K562 (cell line): ENCODE results near the gene LRRC8E. TPM values are rescaled to one million over a fixed set of nuclear protein-coding genes. Genes with fewer than 3 reads are reported as not detected.

Experiments used
- BRCA1 ChIP-seq, 2 experiments: fragments of 450-650 bp in 1 of 2; sonication (generic) in 1 of 2; formaldehyde crosslinking in 1 of 2; IDR thresholded peaks; 2 replicates each; pipeline versions ENCODE4 v1.5.0 to v1.6.1; 2017 to 2020; ENCODE audit warnings: mild to moderate bottlenecking in 1 of 2, missing genetic modification reagents in 1 of 2
- CSDE1 ChIP-seq, 2 experiments: fragments of 450-650 bp; IDR thresholded peaks; 2 replicates each; pipeline ENCODE4 v1.6.1; 2016; ENCODE audit warnings: mild to moderate bottlenecking in 1 of 2
- DNMT1 ChIP-seq: fragments of 450-650 bp; IDR thresholded peaks from 2 replicates; pipeline ENCODE4 v1.6.1; 2016; ENCODE audit warnings: antibody characterized with exemption, mild to moderate bottlenecking
- L3MBTL2 ChIP-seq: fragments of 450-650 bp; IDR thresholded peaks from 2 replicates; pipeline ENCODE4 v1.6.1; 2016; ENCODE audit warnings: mild to moderate bottlenecking, moderate library complexity
- PPARD ChIP-seq: fragments of 250-450 bp; sonication (Bioruptor Pico); IDR thresholded peaks from 2 replicates; pipeline ENCODE4 v1.8.0; 2022; ENCODE audit warnings: inconsistent platforms, mild to moderate bottlenecking, moderate library complexity
- SAFB2 ChIP-seq: fragments of 200-400 bp; formaldehyde crosslinking; IDR thresholded peaks from 2 replicates; pipeline ENCODE4 v1.6.1; 2018; ENCODE audit warnings: borderline replicate concordance, low read length, low read depth, moderate library complexity; ENCODE audit not compliant: severe bottlenecking
- SNIP1 ChIP-seq: fragments of 450-650 bp; IDR thresholded peaks from 2 replicates; pipeline ENCODE4 v1.7.1; 2017; ENCODE audit warnings: low read depth, mild to moderate bottlenecking
- SPI1 ChIP-seq: IDR thresholded peaks from 2 replicates; pipeline ENCODE4 v1.6.1; 2011; ENCODE audit warnings: low read depth, low read length, control low read depth, borderline replicate concordance
- STAT5A ChIP-seq: IDR thresholded peaks from 2 replicates; pipeline ENCODE4 v1.6.1; 2012; ENCODE audit warnings: low read length, inconsistent platforms, borderline replicate concordance
- ZNF121 ChIP-seq: sonication (generic); formaldehyde crosslinking; conservative IDR thresholded peaks from 2 replicates; pipeline ENCODE4 v1.8.0; 2022; ENCODE audit warnings: missing genetic modification reagents
- ZNF165 ChIP-seq: fragments of 250-450 bp; sonication (Bioruptor Pico); IDR thresholded peaks from 2 replicates; pipeline ENCODE4 v1.4.0; 2020; ENCODE audit warnings: borderline replicate concordance
- ZNF408 ChIP-seq: fragments of 250-450 bp; sonication (Bioruptor Pico); IDR thresholded peaks from 2 replicates; pipeline ENCODE4 v1.4.0; 2020; ENCODE audit warnings: low read depth, mild to moderate bottlenecking, moderate library complexity
- ZNF75A ChIP-seq: fragments of 450-650 bp; formaldehyde crosslinking; IDR thresholded peaks from 2 replicates; pipeline ENCODE4 v1.4.0; 2020; ENCODE audit warnings: mild to moderate bottlenecking
- polyA plus RNA-seq, 8 experiments: library from polyadenylated mRNA; depleted of rRNA in 4 of 8; stranded (reverse) in 5 of 8; unstranded in 3 of 8; fragments of >200 nt; fragmentation: Nextera tagmentation in 2 of 8; fragmentation: Illumina TruSeq in 1 of 8; extraction: Ambion mirVana in 2 of 8; extraction: Trizol in 1 of 8; gene quantifications; 2 replicates each; pipeline versions ENCODE4 v1.2.1 to v1.2.3, GENCODE V29; 2011 to 2014; ENCODE audit warnings: inconsistent platforms in 1 of 8, missing spikeins in 1 of 8
- total RNA-seq, 7 experiments: library from RNA; depleted of rRNA in 6 of 7; stranded (reverse); fragments of >200 nt in 6 of 7; fragmentation: Illumina TruSeq in 2 of 7; extraction: Trizol in 2 of 7; gene quantifications; 2 replicates each; pipeline versions ENCODE4 v1.2.1 to v1.2.3, GENCODE V29; 2011 to 2021; ENCODE audit warnings: low replicate concordance in 1 of 7
- TF ChIP-seq, protein P1 (sequence below): fragments of 450-650 bp; IDR thresholded peaks from 2 replicates; pipeline ENCODE4 v1.6.1; 2016; ENCODE audit warnings: low read depth, mild to moderate bottlenecking, moderate library complexity
- TF ChIP-seq, protein P2 (sequence below): sonication (generic); formaldehyde crosslinking; IDR thresholded peaks from 2 replicates; pipeline ENCODE4 v1.8.0; 2023; ENCODE audit warnings: mild to moderate bottlenecking, missing genetic modification reagents
- TF ChIP-seq, protein P3 (sequence below), 2 experiments: fragments of 450-650 bp in 1 of 2; sonication (generic) in 1 of 2; formaldehyde crosslinking in 1 of 2; IDR thresholded peaks; 2 replicates each; pipeline versions ENCODE4 v1.7.1 to v1.9.0; 2016 to 2022; ENCODE audit warnings: inconsistent platforms in 1 of 2, mild to moderate bottlenecking in 1 of 2, missing genetic modification reagents in 1 of 2

LRRC8E gene
- total and polyA plus RNA-seq, 9 of the 15 experiments (the other 6 are each of a cell fraction or from before 2014, with no cell fraction given) = 0.08 to 5.7 (median 3.5) TPM; not detected in 1

DNA sequence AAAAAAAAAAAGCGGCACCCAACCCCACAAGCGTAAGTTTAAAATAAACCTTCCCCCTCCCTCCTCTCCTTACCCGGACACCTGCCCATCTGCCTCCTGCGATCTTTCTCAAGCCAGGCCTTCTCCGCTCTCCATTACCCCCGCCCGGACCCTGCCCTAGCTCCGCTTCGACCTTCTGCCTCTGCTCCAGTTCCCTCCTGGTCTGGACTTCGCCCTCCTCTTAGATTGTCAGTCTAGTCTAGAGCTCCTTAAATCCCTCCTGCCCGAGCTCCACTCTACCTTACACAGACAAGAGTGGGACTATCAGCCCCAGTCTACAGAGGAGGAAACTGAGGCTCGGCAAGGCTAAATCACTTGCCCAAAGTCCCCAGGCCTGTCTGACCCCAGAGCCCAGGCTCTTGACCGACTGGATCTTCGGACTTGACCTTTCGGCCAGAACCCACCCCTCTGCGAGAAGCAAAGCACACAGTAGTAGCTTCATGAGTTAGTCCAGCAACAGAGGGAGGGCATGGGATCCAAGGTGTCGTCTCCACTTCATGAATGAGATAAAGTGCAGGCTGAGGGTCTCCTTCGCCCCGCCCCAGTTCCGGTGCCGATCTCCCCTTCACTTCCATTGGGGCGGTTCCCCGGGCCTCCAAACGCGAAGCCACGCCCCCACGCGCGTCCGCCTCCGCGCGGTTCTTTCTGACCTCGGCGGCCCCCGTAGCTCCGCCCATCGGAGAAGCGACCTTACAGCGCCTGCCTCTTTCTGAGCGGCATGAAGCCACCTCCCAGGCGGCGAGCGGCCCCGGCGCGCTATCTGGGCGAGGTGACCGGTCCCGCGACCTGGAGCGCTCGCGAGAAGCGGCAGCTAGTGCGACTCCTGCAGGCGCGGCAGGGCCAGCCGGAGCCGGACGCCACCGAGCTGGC, 31.6 kb downstream of the LRRC8E start, which contains the start of gene SNAPC2 (continued):
- no peak for TF ChIP-seq SAFB2
- no peak for TF ChIP-seq ZNF75A
- TF ChIP-seq ZNF121 = no peak
- no peak for TF ChIP-seq DNMT1
- no peak for TF ChIP-seq CSDE1 (IDR thresholded peaks at IDR 0.05)
- TF ChIP-seq L3MBTL2 = peak; percentile 64
- TF ChIP-seq PPARD (CRISPR knock-in tag) = no peak
- TF ChIP-seq, protein P1, sequence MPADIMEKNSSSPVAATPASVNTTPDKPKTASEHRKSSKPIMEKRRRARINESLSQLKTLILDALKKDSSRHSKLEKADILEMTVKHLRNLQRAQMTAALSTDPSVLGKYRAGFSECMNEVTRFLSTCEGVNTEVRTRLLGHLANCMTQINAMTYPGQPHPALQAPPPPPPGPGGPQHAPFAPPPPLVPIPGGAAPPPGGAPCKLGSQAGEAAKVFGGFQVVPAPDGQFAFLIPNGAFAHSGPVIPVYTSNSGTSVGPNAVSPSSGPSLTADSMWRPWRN = no peak
- no peak for TF ChIP-seq ZNF165 (CRISPR knock-in tag)
- no peak for TF ChIP-seq BRCA1 (IDR thresholded peaks at IDR 0.05)
- no peak for TF ChIP-seq BRCA1 (CRISPR knock-in tag; IDR thresholded peaks at IDR 0.05)
- no peak for TF ChIP-seq STAT5A
- TF ChIP-seq ZNF408 (CRISPR knock-in tag) = no peak
- 0 out of 2 replicates have a peak, but pooled peaks have one; percentile 13 for TF ChIP-seq SPI1
- TF ChIP-seq, protein P2, sequence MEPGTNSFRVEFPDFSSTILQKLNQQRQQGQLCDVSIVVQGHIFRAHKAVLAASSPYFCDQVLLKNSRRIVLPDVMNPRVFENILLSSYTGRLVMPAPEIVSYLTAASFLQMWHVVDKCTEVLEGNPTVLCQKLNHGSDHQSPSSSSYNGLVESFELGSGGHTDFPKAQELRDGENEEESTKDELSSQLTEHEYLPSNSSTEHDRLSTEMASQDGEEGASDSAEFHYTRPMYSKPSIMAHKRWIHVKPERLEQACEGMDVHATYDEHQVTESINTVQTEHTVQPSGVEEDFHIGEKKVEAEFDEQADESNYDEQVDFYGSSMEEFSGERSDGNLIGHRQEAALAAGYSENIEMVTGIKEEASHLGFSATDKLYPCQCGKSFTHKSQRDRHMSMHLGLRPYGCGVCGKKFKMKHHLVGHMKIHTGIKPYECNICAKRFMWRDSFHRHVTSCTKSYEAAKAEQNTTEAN = no peak
- TF ChIP-seq SNIP1 = no peak
- TF ChIP-seq, protein P3, sequence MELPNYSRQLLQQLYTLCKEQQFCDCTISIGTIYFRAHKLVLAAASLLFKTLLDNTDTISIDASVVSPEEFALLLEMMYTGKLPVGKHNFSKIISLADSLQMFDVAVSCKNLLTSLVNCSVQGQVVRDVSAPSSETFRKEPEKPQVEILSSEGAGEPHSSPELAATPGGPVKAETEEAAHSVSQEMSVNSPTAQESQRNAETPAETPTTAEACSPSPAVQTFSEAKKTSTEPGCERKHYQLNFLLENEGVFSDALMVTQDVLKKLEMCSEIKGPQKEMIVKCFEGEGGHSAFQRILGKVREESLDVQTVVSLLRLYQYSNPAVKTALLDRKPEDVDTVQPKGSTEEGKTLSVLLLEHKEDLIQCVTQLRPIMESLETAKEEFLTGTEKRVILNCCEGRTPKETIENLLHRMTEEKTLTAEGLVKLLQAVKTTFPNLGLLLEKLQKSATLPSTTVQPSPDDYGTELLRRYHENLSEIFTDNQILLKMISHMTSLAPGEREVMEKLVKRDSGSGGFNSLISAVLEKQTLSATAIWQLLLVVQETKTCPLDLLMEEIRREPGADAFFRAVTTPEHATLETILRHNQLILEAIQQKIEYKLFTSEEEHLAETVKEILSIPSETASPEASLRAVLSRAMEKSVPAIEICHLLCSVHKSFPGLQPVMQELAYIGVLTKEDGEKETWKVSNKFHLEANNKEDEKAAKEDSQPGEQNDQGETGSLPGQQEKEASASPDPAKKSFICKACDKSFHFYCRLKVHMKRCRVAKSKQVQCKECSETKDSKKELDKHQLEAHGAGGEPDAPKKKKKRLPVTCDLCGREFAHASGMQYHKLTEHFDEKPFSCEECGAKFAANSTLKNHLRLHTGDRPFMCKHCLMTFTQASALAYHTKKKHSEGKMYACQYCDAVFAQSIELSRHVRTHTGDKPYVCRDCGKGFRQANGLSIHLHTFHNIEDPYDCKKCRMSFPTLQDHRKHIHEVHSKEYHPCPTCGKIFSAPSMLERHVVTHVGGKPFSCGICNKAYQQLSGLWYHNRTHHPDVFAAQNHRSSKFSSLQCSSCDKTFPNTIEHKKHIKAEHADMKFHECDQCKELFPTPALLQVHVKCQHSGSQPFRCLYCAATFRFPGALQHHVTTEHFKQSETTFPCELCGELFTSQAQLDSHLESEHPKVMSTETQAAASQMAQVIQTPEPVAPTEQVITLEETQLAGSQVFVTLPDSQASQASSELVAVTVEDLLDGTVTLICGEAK (IDR thresholded peaks at IDR 0.05) = 0 out of 2 replicates have a peak, but pooled peaks have one; percentile 39
- TF ChIP-seq, protein P3 (CRISPR knock-in tag; IDR thresholded peaks at IDR 0.05) = no peak
